Activated CD4-positive, alpha-beta memory T cell treated with anti-CD3 and anti-CD28 coated beads, Interleukin-2, amount 10 ng/mL, durations not matched to agents 7 days and 5 days (primary cell): Measurements from ENCODE around the gene TBX20. TPM values are rescaled to one million over a fixed set of nuclear protein-coding genes. Genes with fewer than 3 reads are reported as not detected.

Source experiments
- total RNA-seq, 2 experiments: library from RNA; stranded (reverse); gene quantifications; one replicate each; pipeline ENCODE4 v1.2.3, GENCODE V29; 2021

Gene TBX20
- total RNA-seq, 2 experiments from 2014 or later: 0.38 to 0.45 TPM

Other genes starting within 250 kb of the TBX20 start
- 10 to 100 TPM; 24.9 to 29.5 TPM for gene DPY19L1, start 216.6 kb downstream of the TBX20 start, total RNA-seq